Measurements from ENCODE around the gene WNK4. TPM values are rescaled to one million over a fixed set of nuclear protein-coding genes. Genes with fewer than 3 reads are reported as not detected.

Gene WNK4
- polyA plus RNA-seq, 3 donors, result not detected

DNA sequence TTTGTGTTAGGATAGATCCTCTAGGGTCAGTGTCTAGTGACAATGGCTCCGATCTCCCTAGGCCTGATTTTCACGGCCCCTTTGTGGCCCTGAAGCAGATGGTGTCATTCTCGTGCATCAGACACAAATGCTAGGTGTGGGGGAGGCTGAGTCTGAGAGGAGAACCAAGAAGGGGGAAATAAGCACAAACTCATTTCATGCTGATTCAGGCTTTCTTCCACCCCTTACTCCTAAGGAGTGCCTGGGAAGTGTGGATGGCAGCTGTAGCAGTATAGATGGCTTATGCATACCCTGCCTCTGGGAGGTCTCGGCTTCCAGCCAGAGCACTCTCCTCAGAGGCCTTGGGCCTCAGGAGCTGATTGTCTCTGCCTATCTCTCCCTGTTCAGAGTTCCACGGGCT is 1.8 kb upstream of the WNK4 start:
- H3K36me3 ChIP-seq (replicated peaks in 1 of 2; ENCODE audit: control insufficient read depth in 1 of 2, insufficient read depth in 2 of 2, low read length in 2 of 2), result peaks cover 40 to 48% of the 10 kb centered on the region in 2 donors
- H3K27me3 ChIP-seq (ENCODE audit: control insufficient read depth in 2 of 2, insufficient read depth in 2 of 2, low read length in 2 of 2), result peaks cover 27 to 40% of the 10 kb centered on the region in 2 donors
- peaks cover 6% of the 10 kb centered on the region for H3K79me2 ChIP-seq (ENCODE audit: insufficient read depth, low read length)
- H2AFZ ChIP-seq (ENCODE audit: insufficient read depth, low read depth, low read length, poor library complexity, severe bottlenecking), result no peak overlapping the region
- Mint-ChIP-seq H3K4me1 (peaks cover 29% of the 10 kb centered on the region), H3K9me3 (peaks cover 0 to 8% (median 0%) of the 10 kb centered on the region in 7 donors), H3K4me3 (no peak overlapping the region), H3K27ac (peak overlapping the region in 1 of 7 donors; percentile 33), H3K36me3 (peaks cover 52 to 55% of the 10 kb centered on the region in 2 donors), H3K27me3 (ENCODE audit: low read depth in 3 of 3) (peaks cover 41 to 45% (median 41%) of the 10 kb centered on the region in 3 donors)
- H3K4me3 ChIP-seq (replicated peaks in 1 of 3; ENCODE audit: low read depth in 2 of 3, low read length in 3 of 3), result no peak overlapping the region
- peaks cover 8 to 10% of the 10 kb centered on the region in 2 donors for H3K4me1 ChIP-seq (ENCODE audit: control insufficient read depth in 1 of 2, insufficient read depth in 2 of 2, low read length in 2 of 2)
- no peaks in the 10 kb centered on the region for H4K20me1 ChIP-seq (ENCODE audit: insufficient read depth, low read length)
- peaks cover 0 to 14% of the 10 kb centered on the region in 2 donors for H3K9me3 ChIP-seq (replicated peaks in 1 of 2; ENCODE audit: control insufficient read depth in 1 of 2, insufficient read depth in 1 of 2, low read length in 2 of 2)
- no peak for TF ChIP-seq CTCF (IDR thresholded peaks at IDR 0.05)
- DNase-seq, result no peak
- H3K9ac ChIP-seq (ENCODE audit: insufficient read depth, low read length, poor library complexity, severe bottlenecking), result no peak overlapping the region
- intact Hi-C loops (cut with micrococcal nuclease), result no loop called here
- H3K4me2 ChIP-seq (replicated peaks; ENCODE audit: extremely low read depth, low read length, poor library complexity, severe bottlenecking), result no peak overlapping the region
- WGBS (ENCODE audit: insufficient coverage), result 100% methylated on average over 3 of the region's 5 CpGs
- H3K27ac ChIP-seq (ENCODE audit: low read depth in 1 of 2, low read length in 2 of 2), result no peak overlapping the region

- Mint-ChIP-seq H3K27me3 (ENCODE audit: low read depth in 3 of 3) (peaks cover 49 to 54% (median 49%) of the 10 kb centered on the region in 3 donors), H3K9me3 (peaks cover 0 to 14% (median 0%) of the 10 kb centered on the region in 7 donors), H3K36me3 (peaks cover 52 to 58% of the 10 kb centered on the region in 2 donors), H3K4me3 (peak overlapping the region in 1 of 2 donors; percentile 60), H3K27ac (peak overlapping the region in 1 of 7 donors; percentile 38), H3K4me1 (peaks cover 27% of the 10 kb centered on the region)
- Histone ChIP-seq H3K4me1 (ENCODE audit: control insufficient read depth in 1 of 2, insufficient read depth in 2 of 2, low read length in 2 of 2) (peaks cover 0 to 10% of the 10 kb centered on the region in 2 donors), H3K9ac (ENCODE audit: insufficient read depth, low read length, poor library complexity, severe bottlenecking) (no peak overlapping the region), H3K4me3 (replicated peaks in 1 of 3; ENCODE audit: low read depth in 2 of 3, low read length in 3 of 3) (no peak overlapping the region), H2AFZ (ENCODE audit: insufficient read depth, low read depth, low read length, poor library complexity, severe bottlenecking) (no peak overlapping the region), H3K9me3 (replicated peaks in 1 of 2; ENCODE audit: control insufficient read depth in 1 of 2, insufficient read depth in 1 of 2, low read length in 2 of 2) (peaks cover 0 to 22% of the 10 kb centered on the region in 2 donors), H4K20me1 (ENCODE audit: insufficient read depth, low read length) (no peaks in the 10 kb centered on the region), H3K79me2 (ENCODE audit: insufficient read depth, low read length) (no peaks in the 10 kb centered on the region), H3K27me3 (ENCODE audit: control insufficient read depth in 2 of 2, insufficient read depth in 2 of 2, low read length in 2 of 2) (peaks cover 36 to 49% of the 10 kb centered on the region in 2 donors), H3K36me3 (replicated peaks in 1 of 2; ENCODE audit: control insufficient read depth in 1 of 2, insufficient read depth in 2 of 2, low read length in 2 of 2) (peaks cover 40 to 48% of the 10 kb centered on the region in 2 donors), H3K27ac (ENCODE audit: low read depth in 1 of 2, low read length in 2 of 2) (no peak overlapping the region), H3K4me2 (replicated peaks; ENCODE audit: extremely low read depth, low read length, poor library complexity, severe bottlenecking) (no peak overlapping the region)
- intact Hi-C loops (cut with micrococcal nuclease), result no loop called here
- no peak for TF ChIP-seq CTCF (IDR thresholded peaks at IDR 0.05)
- no CpG with 5 or more reads among the region's 3 CpGs for WGBS (ENCODE audit: insufficient coverage)
- no peak for DNase-seq
These were observed 990 bp upstream of the WNK4 start for GRCh38 chr17:42779304-42779935.

Measured in CD14-positive monocyte (primary cell).